Measurements from ENCODE around the gene MAP2K3. TPM values are rescaled to one million over a fixed set of nuclear protein-coding genes. Genes with fewer than 3 reads are reported as not detected.

MAP2K3 gene
- total and polyA plus RNA-seq, 5 donors, result 29.6 to 61.2 (median 39.2) TPM

- intact Hi-C loops (cut with DNase I), result no loop called here
- H3K27ac ChIP-seq (ENCODE audit: low read length), result no peak overlapping the region
- H3K4me1 ChIP-seq (ENCODE audit: control insufficient read depth, insufficient read depth, low read length), result no peaks in the 10 kb centered on the region
- WGBS, result 66% methylated on average over 14 of the region's 14 CpGs
- H3K4me3 ChIP-seq (ENCODE audit: low read length), result no peak overlapping the region
- H3K9me3 ChIP-seq (ENCODE audit: control insufficient read depth, low read length), result no peaks in the 10 kb centered on the region
- ATAC-seq, result no peak
- DNase-seq, result no peak
- H3K27me3 ChIP-seq (ENCODE audit: control insufficient read depth, insufficient read depth), result no peaks in the 10 kb centered on the region
Measured at GRCh38 chr17:21272881-21273792, 11.4 kb upstream of the MAP2K3 start.

- Histone ChIP-seq H3K27ac (ENCODE audit: low read length) (peak overlapping the region; percentile 21), H3K4me1 (ENCODE audit: control insufficient read depth, insufficient read depth, low read length) (no peaks in the 10 kb centered on the region), H3K4me3 (ENCODE audit: low read length) (peak overlapping the region; percentile 16), H3K9me3 (ENCODE audit: control insufficient read depth, low read length) (no peaks in the 10 kb centered on the region), H3K27me3 (ENCODE audit: control insufficient read depth, insufficient read depth) (no peaks in the 10 kb centered on the region)
- WGBS, result 8% methylated on average over 20 of the region's 20 CpGs
- intact Hi-C loops (cut with DNase I), result no loop called here
- DNase-seq (no peak), ATAC-seq (no peak)
Measured at GRCh38 chr17:21275047-21275578, 9.4 kb upstream of the MAP2K3 start.

GRCh38 chr17:21275579-21276263 is 8.8 kb upstream of the MAP2K3 start:
- Histone ChIP-seq H3K9me3 (ENCODE audit: control insufficient read depth, low read length) (no peaks in the 10 kb centered on the region), H3K27me3 (ENCODE audit: control insufficient read depth, insufficient read depth) (no peaks in the 10 kb centered on the region), H3K4me3 (ENCODE audit: low read length) (peak overlapping the region; percentile 40), H3K27ac (ENCODE audit: low read length) (peak overlapping the region; percentile 21), H3K4me1 (ENCODE audit: control insufficient read depth, insufficient read depth, low read length) (no peaks in the 10 kb centered on the region)
- ATAC-seq (peak; percentile 97), DNase-seq (peak; percentile 95 to 98 (median 98))
- WGBS, result under 1% methylated on average over 52 of the region's 52 CpGs
- intact Hi-C loops (cut with DNase I), result no loop called here

- 11% methylated on average over 17 of the region's 17 CpGs for WGBS
- Histone ChIP-seq H3K4me3 (ENCODE audit: low read length) (peak overlapping the region; percentile 40), H3K9me3 (ENCODE audit: control insufficient read depth, low read length) (no peaks in the 10 kb centered on the region), H3K27me3 (ENCODE audit: control insufficient read depth, insufficient read depth) (no peaks in the 10 kb centered on the region), H3K4me1 (ENCODE audit: control insufficient read depth, insufficient read depth, low read length) (no peaks in the 10 kb centered on the region), H3K27ac (ENCODE audit: low read length) (no peak overlapping the region)
- intact Hi-C loops (cut with DNase I), result no loop called here
- no peak for ATAC-seq
- no peak for DNase-seq
Measured at GRCh38 chr17:21276264-21276588, 8.3 kb upstream of the MAP2K3 start.

- Histone ChIP-seq H3K9me3 (ENCODE audit: control insufficient read depth, low read length) (no peaks in the 10 kb centered on the region), H3K4me1 (ENCODE audit: control insufficient read depth, insufficient read depth, low read length) (no peaks in the 10 kb centered on the region), H3K27ac (ENCODE audit: low read length) (no peak overlapping the region), H3K4me3 (ENCODE audit: low read length) (no peak overlapping the region), H3K27me3 (ENCODE audit: control insufficient read depth, insufficient read depth) (no peaks in the 10 kb centered on the region)
- intact Hi-C loops (cut with DNase I), result no loop called here
- ATAC-seq (no peak), DNase-seq (no peak)
- 96% methylated on average over 3 of the region's 3 CpGs for WGBS
Measured at GRCh38 chr17:21277332-21277731, 7.2 kb upstream of the MAP2K3 start.

GRCh38 chr17:21278450-21279197 is 5.9 kb upstream of the MAP2K3 start:
- ATAC-seq (no peak), DNase-seq (peak in 1 of 3 donors; percentile 61)
- Histone ChIP-seq H3K27me3 (ENCODE audit: control insufficient read depth, insufficient read depth) (no peaks in the 10 kb centered on the region), H3K4me1 (ENCODE audit: control insufficient read depth, insufficient read depth, low read length) (no peaks in the 10 kb centered on the region), H3K27ac (ENCODE audit: low read length) (no peak overlapping the region), H3K9me3 (ENCODE audit: control insufficient read depth, low read length) (no peaks in the 10 kb centered on the region), H3K4me3 (ENCODE audit: low read length) (no peak overlapping the region)
- intact Hi-C loops (cut with DNase I), result no loop called here
- WGBS, result 59% methylated on average over 8 of the region's 8 CpGs

GRCh38 chr17:21279198-21279535 is 5.3 kb upstream of the MAP2K3 start:
- ATAC-seq, result no peak

GRCh38 chr17:21279582-21279981 is 4.9 kb upstream of the MAP2K3 start:
- DNase-seq (peak in 1 of 3 donors; percentile 58), ATAC-seq (no peak)
- Histone ChIP-seq H3K27me3 (ENCODE audit: control insufficient read depth, insufficient read depth) (no peaks in the 10 kb centered on the region), H3K9me3 (ENCODE audit: control insufficient read depth, low read length) (no peaks in the 10 kb centered on the region), H3K27ac (ENCODE audit: low read length) (no peak overlapping the region), H3K4me1 (ENCODE audit: control insufficient read depth, insufficient read depth, low read length) (no peaks in the 10 kb centered on the region), H3K4me3 (ENCODE audit: low read length) (no peak overlapping the region)
- intact Hi-C loops (cut with DNase I), result no loop called here
- 81% methylated on average over 6 of the region's 6 CpGs for WGBS

More at GRCh38 chr17:21279198-21279535, 5.3 kb upstream of the MAP2K3 start:
- H3K27ac ChIP-seq (ENCODE audit: low read length), result no peak overlapping the region
- H3K27me3 ChIP-seq (ENCODE audit: control insufficient read depth, insufficient read depth), result no peaks in the 10 kb centered on the region
- H3K9me3 ChIP-seq (ENCODE audit: control insufficient read depth, low read length), result no peaks in the 10 kb centered on the region
- WGBS, result 81% methylated on average over 6 of the region's 6 CpGs
- no peak for DNase-seq
- intact Hi-C loops (cut with DNase I), result no loop called here
- no peak overlapping the region for H3K4me3 ChIP-seq (ENCODE audit: low read length)
- no peaks in the 10 kb centered on the region for H3K4me1 ChIP-seq (ENCODE audit: control insufficient read depth, insufficient read depth, low read length)

- 26% methylated on average over 10 of the region's 10 CpGs for WGBS
- Histone ChIP-seq H3K27me3 (ENCODE audit: control insufficient read depth, insufficient read depth) (no peaks in the 10 kb centered on the region), H3K9me3 (ENCODE audit: control insufficient read depth, low read length) (no peaks in the 10 kb centered on the region), H3K4me3 (ENCODE audit: low read length) (no peak overlapping the region), H3K27ac (ENCODE audit: low read length) (no peak overlapping the region), H3K4me1 (ENCODE audit: control insufficient read depth, insufficient read depth, low read length) (no peaks in the 10 kb centered on the region)
- intact Hi-C loops (cut with DNase I), result loop anchor here (10.0 kb wide), 2 partner anchors 155 to 235 kb away; partner anchors contain the start of gene DHRS7B (in 4 of the 4)
- DNase-seq, result peak; percentile 85 to 94 (median 94)
- ATAC-seq, result peak; percentile 46 to 61
Measured at GRCh38 chr17:21280081-21280518, 4.4 kb upstream of the MAP2K3 start.

- Histone ChIP-seq H3K27me3 (ENCODE audit: control insufficient read depth, insufficient read depth) (no peaks in the 10 kb centered on the region), H3K9me3 (ENCODE audit: control insufficient read depth, low read length) (no peaks in the 10 kb centered on the region), H3K4me1 (ENCODE audit: control insufficient read depth, insufficient read depth, low read length) (peaks cover 4% of the 10 kb centered on the region), H3K4me3 (ENCODE audit: low read length) (no peak overlapping the region), H3K27ac (ENCODE audit: low read length) (peak overlapping the region; percentile 65)
- intact Hi-C loops (cut with DNase I), result loop anchor here (10.0 kb wide), 2 partner anchors 157 to 233 kb away; partner anchors contain the start of gene DHRS7B (in 4 of the 4)
- no peak for DNase-seq
- WGBS, result 58% methylated on average over 5 of the region's 5 CpGs
- no peak for ATAC-seq
Measured at GRCh38 chr17:21282231-21282630, 2.3 kb upstream of the MAP2K3 start.
